ENCODE measurements around the gene KIFBP. TPM values are rescaled to one million over a fixed set of nuclear protein-coding genes. Genes with fewer than 3 reads are reported as not detected.
A peak's percentile ranks its signal among the peaks of the same experiment; 100 is the strongest.
"Not testable (repeated sequence)": the region's sequence is repeated elsewhere in the genome, so short reads cannot be mapped to it uniquely, and the experiment has no call there.

Gene KIFBP
- total RNA-seq, result 1 to 10 TPM; 3.5 to 4.4 (median 4.0) TPM
- total RNA-seq (2013), result 11.3 TPM

GRCh38 chr10:68988530-68989316 is at the start of gene KIFBP:
Gene KIFBP (plus strand): TSS chr10:68988803. CDS start chr10:68988833, 30 bp downstream.
- H3K36me3 Mint-ChIP-seq, result no peaks in the 10 kb centered on the region
- H3K4me3 Mint-ChIP-seq, result peak within 1 kb of the TSS; percentile 99
- H3K4me1 ChIP-seq (ENCODE audit: control insufficient read depth, insufficient read depth, low read length), result peaks cover 20% of the 10 kb centered on the region
- H3K4me3 ChIP-seq (ENCODE audit: low read length), result peak within 1 kb of the TSS; percentile 69
- TF ChIP-seq CTCF (IDR thresholded peaks at IDR 0.05), result peak; percentile 13
- H3K9me3 ChIP-seq (ENCODE audit: control insufficient read depth, insufficient read depth, low read length), result no peaks in the 10 kb centered on the region
- H3K27me3 Mint-ChIP-seq (ENCODE audit: low read depth in 2 of 2), result no peaks in the 10 kb centered on the region
- H3K27ac Mint-ChIP-seq, result peak within 1 kb of the TSS; percentile 84 to 96
- H3K36me3 ChIP-seq (ENCODE audit: control insufficient read depth, insufficient read depth, low read length), result peaks cover 8% of the 10 kb centered on the region
- intact Hi-C loops (cut with micrococcal nuclease), result loop anchor here (5.0 kb wide), 1 partner anchor 404 kb away; no protein-coding TSS in a partner anchor
- under 1% methylated on average over 62 of the region's 62 CpGs for WGBS (ENCODE audit: insufficient coverage)
- no peaks in the 10 kb centered on the region for H3K9me3 Mint-ChIP-seq
- peak; percentile 84 to 90 (median 84) for ATAC-seq
- DNase-seq, result peak; percentile 63 to 94
- H3K27me3 ChIP-seq (ENCODE audit: control insufficient read depth, insufficient read depth, low read length), result no peaks in the 10 kb centered on the region
- H3K27ac ChIP-seq (ENCODE audit: low read length), result peak within 1 kb of the TSS; percentile 56
- peaks cover 43 to 45% of the 10 kb centered on the region in 2 donors for H3K4me1 Mint-ChIP-seq

- H3K27ac ChIP-seq (ENCODE audit: low read length), result no peak overlapping the region
- no peak overlapping the region for H3K27ac Mint-ChIP-seq
- no peak overlapping the region for H3K4me3 ChIP-seq (ENCODE audit: low read length)
- no peak for TF ChIP-seq CTCF (IDR thresholded peaks at IDR 0.05)
- H3K27me3 Mint-ChIP-seq (ENCODE audit: low read depth in 2 of 2), result no peaks in the 10 kb centered on the region
- H3K9me3 Mint-ChIP-seq, result no peaks in the 10 kb centered on the region
- no peaks in the 10 kb centered on the region for H3K27me3 ChIP-seq (ENCODE audit: control insufficient read depth, insufficient read depth, low read length)
- no CpG with 5 or more reads among the region's 2 CpGs for WGBS (ENCODE audit: insufficient coverage)
- H3K4me1 Mint-ChIP-seq, result peaks cover 0 to 4% of the 10 kb centered on the region in 2 donors
- intact Hi-C loops (cut with micrococcal nuclease), result no loop called here
- peaks cover 72% of the 10 kb centered on the region for H3K36me3 ChIP-seq (ENCODE audit: control insufficient read depth, insufficient read depth, low read length)
- peaks cover 11% of the 10 kb centered on the region for H3K36me3 Mint-ChIP-seq
- no peak for ATAC-seq
- H3K4me3 Mint-ChIP-seq, result no peak overlapping the region
- DNase-seq, result no peak
- no peaks in the 10 kb centered on the region for H3K9me3 ChIP-seq (ENCODE audit: control insufficient read depth, insufficient read depth, low read length)
- no peaks in the 10 kb centered on the region for H3K4me1 ChIP-seq (ENCODE audit: control insufficient read depth, insufficient read depth, low read length)
These were observed 49.7 kb upstream of the KIFBP start for GRCh38 chr10:68938884-68939283.

GRCh38 chr10:68940917-68941316 is 47.7 kb upstream of the KIFBP start:
- H3K4me1 Mint-ChIP-seq; H3K4me1 ChIP-seq (ENCODE audit: control insufficient read depth, insufficient read depth, low read length); H3K9me3 Mint-ChIP-seq; H3K4me3 Mint-ChIP-seq; H3K9me3 ChIP-seq (ENCODE audit: control insufficient read depth, insufficient read depth, low read length); H3K27me3 ChIP-seq (ENCODE audit: control insufficient read depth, insufficient read depth, low read length); H3K27me3 Mint-ChIP-seq (ENCODE audit: low read depth in 2 of 2); ATAC-seq; H3K27ac Mint-ChIP-seq; DNase-seq; H3K27ac ChIP-seq (ENCODE audit: low read length); H3K4me3 ChIP-seq (ENCODE audit: low read length); intact Hi-C loops (cut with micrococcal nuclease): not testable (repeated sequence)
- H3K36me3 ChIP-seq (ENCODE audit: control insufficient read depth, insufficient read depth, low read length), result peaks cover 73% of the 10 kb centered on the region
- H3K36me3 Mint-ChIP-seq, result peaks cover 11% of the 10 kb centered on the region

GRCh38 chr10:68950598-68950997 is 38.0 kb upstream of the KIFBP start:
- peaks cover 12% of the 10 kb centered on the region for H3K36me3 Mint-ChIP-seq
- no peaks in the 10 kb centered on the region for H3K9me3 Mint-ChIP-seq

More at GRCh38 chr10:68950598-68950997, 38.0 kb upstream of the KIFBP start:
- no peaks in the 10 kb centered on the region for H3K27me3 ChIP-seq (ENCODE audit: control insufficient read depth, insufficient read depth, low read length)
- Mint-ChIP-seq H3K27ac (no peak overlapping the region), H3K27me3 (ENCODE audit: low read depth in 2 of 2) (no peaks in the 10 kb centered on the region), H3K4me3 (no peak overlapping the region), H3K4me1 (peaks cover 3% of the 10 kb centered on the region in 2 donors)
- no peak overlapping the region for H3K4me3 ChIP-seq (ENCODE audit: low read length)
- H3K4me1 ChIP-seq (ENCODE audit: control insufficient read depth, insufficient read depth, low read length), result peaks cover 8% of the 10 kb centered on the region
- DNase-seq (no peak), ATAC-seq (no peak)
- intact Hi-C loops (cut with micrococcal nuclease), result no loop called here
- no peak for TF ChIP-seq CTCF (IDR thresholded peaks at IDR 0.05)
- H3K27ac ChIP-seq (ENCODE audit: low read length), result no peak overlapping the region
- 98% methylated on average over 3 of the region's 3 CpGs for WGBS (ENCODE audit: insufficient coverage)
- H3K9me3 ChIP-seq (ENCODE audit: control insufficient read depth, insufficient read depth, low read length), result no peaks in the 10 kb centered on the region
- H3K36me3 ChIP-seq (ENCODE audit: control insufficient read depth, insufficient read depth, low read length), result peaks cover 29% of the 10 kb centered on the region
